Urinary bladder (tissue), 4 donors: ENCODE results near the gene OR1N2. TPM values are rescaled to one million over a fixed set of nuclear protein-coding genes. Genes with fewer than 3 reads are reported as not detected.
"Not testable (repeated sequence)": the region's sequence is repeated elsewhere in the genome, so short reads cannot be mapped to it uniquely, and the experiment has no call there.

Experiments
- DNase-seq: peaks from one replicate; pipeline ENCODE4 v3.0.0-alpha.2; 2015; ENCODE audit errors: extremely low spot score
- H3K27ac ChIP-seq: one replicate; pipeline ENCODE4 v1.5.1; 2013; ENCODE audit warnings: low read depth, mild to moderate bottlenecking, moderate library complexity
- H3K36me3 ChIP-seq: one replicate; pipeline ENCODE4 v1.6.1; 2013; ENCODE audit warnings: mild to moderate bottlenecking, moderate library complexity; ENCODE audit not compliant: insufficient read depth
- H3K4me1 ChIP-seq: one replicate; pipeline ENCODE4 v1.6.1; 2013; ENCODE audit warnings: mild to moderate bottlenecking, moderate library complexity; ENCODE audit not compliant: insufficient read depth
- H3K4me3 ChIP-seq: one replicate; pipeline ENCODE4 v1.5.1; 2013; ENCODE audit warnings: low read depth, low read length
- WGBS: extraction: QIAGEN DNeasy Blood & Tissue Kit; methylation state at CpG from one replicate; pipeline ENCODE4 v1.1.7; 2013; 5-methylcytosine and 5-hydroxymethylcytosine counted together
- polyA plus RNA-seq: library from polyadenylated mRNA; stranded (reverse); fragments of 200-250 nt; gene quantifications from one replicate; pipeline ENCODE4 v1.2.3, GENCODE V29; 2013
- total RNA-seq: library from RNA; depleted of rRNA; stranded (reverse); fragments of >200 nt; gene quantifications from one replicate; pipeline ENCODE4 v1.2.3, GENCODE V29; 2014
- donor health status: healthy with polysubstance abuse.
- donor health status: healthy.

The OR1N2 gene, protein sequence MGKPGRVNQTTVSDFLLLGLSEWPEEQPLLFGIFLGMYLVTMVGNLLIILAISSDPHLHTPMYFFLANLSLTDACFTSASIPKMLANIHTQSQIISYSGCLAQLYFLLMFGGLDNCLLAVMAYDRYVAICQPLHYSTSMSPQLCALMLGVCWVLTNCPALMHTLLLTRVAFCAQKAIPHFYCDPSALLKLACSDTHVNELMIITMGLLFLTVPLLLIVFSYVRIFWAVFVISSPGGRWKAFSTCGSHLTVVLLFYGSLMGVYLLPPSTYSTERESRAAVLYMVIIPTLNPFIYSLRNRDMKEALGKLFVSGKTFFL
- total RNA-seq (not detected), polyA plus RNA-seq (not detected)

- WGBS, result 62% methylated on average over 2 of the region's 2 CpGs
- H3K27ac ChIP-seq, result no peak within 1 kb of the TSS
These were observed at the start of gene OR1N2 for GRCh38 chr9:122552812-122553211. OR1N2 (plus strand) TSS chr9:122553112; CDS start chr9:122553212, 100 bp downstream.

DNA sequence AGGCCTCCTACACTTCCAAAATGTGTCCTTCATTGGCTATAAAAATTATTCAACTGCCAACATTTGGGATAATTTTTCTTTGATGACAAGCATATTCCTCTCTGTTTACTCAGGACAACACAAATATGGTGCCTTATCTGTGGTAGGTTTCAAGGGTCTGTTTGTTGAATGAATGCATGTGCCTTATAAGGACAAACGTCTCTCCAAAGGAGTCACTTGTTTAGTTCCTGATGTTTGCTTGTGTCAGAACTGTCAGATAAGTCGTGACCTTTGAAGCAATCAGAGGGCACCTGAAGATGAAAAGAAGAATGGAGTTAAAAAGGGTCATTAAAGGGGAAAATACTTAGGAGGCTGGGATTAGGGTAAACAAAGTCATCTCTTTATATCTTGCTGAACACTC is 45.9 kb upstream of the OR1N2 start:
- Histone ChIP-seq H3K36me3 (no peaks in the 10 kb centered on the region), H3K4me3 (no peak overlapping the region), H3K27ac (no peak overlapping the region), H3K4me1 (no peaks in the 10 kb centered on the region)
- DNase-seq, result no peak
- 43% methylated on average over 2 of the region's 2 CpGs for WGBS

More at GRCh38 chr9:122552812-122553211, at the start of gene OR1N2:
- Histone ChIP-seq H3K4me3 (no peak within 1 kb of the TSS), H3K4me1 (no peaks in the 10 kb centered on the region), H3K36me3 (no peaks in the 10 kb centered on the region)
- no peak for DNase-seq

DNA sequence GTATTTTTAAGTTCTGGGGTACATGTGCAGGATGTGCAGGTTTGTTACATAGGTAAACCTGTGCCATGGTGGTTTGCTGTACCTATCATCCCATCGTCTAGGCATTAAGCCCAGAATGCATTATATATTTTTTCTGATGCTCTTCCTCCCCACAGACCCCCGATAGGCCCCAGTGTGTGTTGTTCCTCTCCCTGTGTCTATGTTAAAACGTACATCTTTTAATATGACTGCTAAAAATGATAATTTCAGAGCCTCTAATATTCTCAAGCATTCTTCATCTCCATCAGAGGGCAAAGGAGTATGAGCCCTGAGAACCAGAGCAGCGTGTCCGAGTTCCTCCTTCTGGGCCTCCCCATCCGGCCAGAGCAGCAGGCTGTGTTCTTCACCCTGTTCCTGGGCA is 42.4 kb upstream of the OR1N2 start, which contains the start of gene OR1J2:
Gene OR1J2 (plus strand): TSS at position 301 of the 400 bp plus-strand sequence. CDS start 0 bp downstream, at position 301.
- WGBS, result 78% methylated on average over 6 of the region's 6 CpGs
- Histone ChIP-seq H3K36me3 (no peaks in the 10 kb centered on the region), H3K27ac (no peak within 1 kb of the TSS), H3K4me1 (no peaks in the 10 kb centered on the region), H3K4me3 (no peak within 1 kb of the TSS)
- no peak for DNase-seq

DNA sequence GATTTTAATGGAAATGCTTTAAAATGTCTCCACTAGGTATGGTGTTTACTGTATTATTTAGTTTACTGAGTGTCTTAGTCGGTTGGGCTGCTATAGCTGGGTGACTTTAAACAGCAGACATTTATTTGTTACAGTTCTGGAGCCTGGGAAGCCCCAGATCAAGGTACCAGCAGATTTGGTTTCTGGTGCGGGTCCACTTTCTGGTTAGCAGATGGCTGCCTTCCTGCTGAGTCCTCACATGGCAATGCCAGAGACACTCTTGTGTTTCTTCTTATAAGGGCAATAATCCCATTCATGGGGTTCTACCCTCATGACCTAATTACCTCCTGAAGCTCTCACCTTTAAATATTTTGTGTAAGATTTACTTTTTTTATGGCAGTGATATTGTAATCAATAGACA is 34.7 kb upstream of the OR1N2 start:
- DNase-seq, result no peak
- 60% methylated on average over 2 of the region's 2 CpGs for WGBS
- no peak overlapping the region for H3K27ac ChIP-seq
- no peaks in the 10 kb centered on the region for H3K4me1 ChIP-seq
- H3K36me3 ChIP-seq, result no peaks in the 10 kb centered on the region
- no peak overlapping the region for H3K4me3 ChIP-seq

GRCh38 chr9:122518841-122519240 is 34.1 kb upstream of the OR1N2 start, which contains the start of gene OR1J4:
OR1J4 (plus strand) TSS chr9:122519141; CDS start chr9:122519141, 0 bp downstream.
- WGBS, result 75% methylated on average over 4 of the region's 4 CpGs
- H3K36me3 ChIP-seq, result no peaks in the 10 kb centered on the region
- DNase-seq, result no peak
- no peaks in the 10 kb centered on the region for H3K4me1 ChIP-seq
- no peak within 1 kb of the TSS for H3K4me3 ChIP-seq
- no peak within 1 kb of the TSS for H3K27ac ChIP-seq

GRCh38 chr9:122519376-122519775 is 33.5 kb upstream of the OR1N2 start:
- 94% methylated on average over 3 of the region's 3 CpGs for WGBS
- H3K36me3 ChIP-seq, result no peaks in the 10 kb centered on the region
- H3K27ac ChIP-seq, result no peak overlapping the region
- H3K4me3 ChIP-seq, result no peak overlapping the region
- no peaks in the 10 kb centered on the region for H3K4me1 ChIP-seq
- DNase-seq, result no peak

GRCh38 chr9:122526602-122527001 is 26.3 kb upstream of the OR1N2 start:
- H3K27ac ChIP-seq, result no peak overlapping the region
- no peaks in the 10 kb centered on the region for H3K36me3 ChIP-seq

DNA sequence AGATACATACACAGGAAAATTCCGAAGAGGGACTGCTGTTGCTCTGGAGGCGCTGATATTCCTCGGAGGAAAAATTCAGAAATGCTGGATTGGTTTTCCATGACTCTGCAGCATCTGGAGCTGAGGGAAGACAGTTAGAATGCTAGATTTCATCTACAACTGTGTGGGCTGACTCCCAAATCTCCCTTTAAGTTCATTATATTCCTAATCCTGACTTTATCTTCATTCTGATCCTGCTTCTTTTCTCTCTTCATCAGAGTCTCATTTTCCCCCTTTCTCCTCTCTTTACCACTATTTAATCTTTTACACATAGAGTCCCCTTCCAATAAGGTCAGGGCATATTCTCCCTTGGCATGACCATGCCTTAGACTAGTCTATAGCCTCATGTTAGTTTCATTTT is 25.7 kb upstream of the OR1N2 start, which contains the start of gene OR1N1:
Gene OR1N1 (minus strand): TSS at position 101 of the 400 bp plus-strand sequence. CDS start 0 bp downstream, at position 101.
- Histone ChIP-seq H3K27ac (no peak within 1 kb of the TSS), H3K36me3 (no peaks in the 10 kb centered on the region), H3K4me3 (no peak within 1 kb of the TSS), H3K4me1 (no peaks in the 10 kb centered on the region)
- 84% methylated on average over 3 of the region's 3 CpGs for WGBS
- no peak for DNase-seq

More at GRCh38 chr9:122526602-122527001, 26.3 kb upstream of the OR1N2 start:
- H3K4me1 ChIP-seq, result no peaks in the 10 kb centered on the region
- no peak overlapping the region for H3K4me3 ChIP-seq
- WGBS, result 88% methylated on average over 10 of the region's 10 CpGs
- no peak for DNase-seq

DNA sequence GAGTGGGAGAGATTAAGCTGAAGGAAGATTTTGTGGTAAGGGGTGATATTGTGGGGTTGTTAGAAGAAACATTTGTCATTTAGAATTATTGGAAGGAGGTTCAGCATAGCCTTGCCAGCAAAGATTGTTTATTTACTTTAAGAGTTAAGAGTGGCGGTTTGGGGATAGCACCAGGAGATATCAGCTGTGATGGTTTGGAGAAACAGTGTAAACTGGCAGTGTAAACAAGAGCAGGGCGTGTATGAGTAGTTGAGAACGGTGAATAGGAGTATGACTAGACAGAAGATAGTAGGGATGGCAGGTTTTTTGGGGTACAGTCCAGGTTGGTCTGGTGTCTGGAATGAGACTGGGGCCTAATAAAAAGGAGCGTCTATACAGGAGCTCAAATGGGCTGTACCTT is 21.8 kb upstream of the OR1N2 start:
- H3K36me3 ChIP-seq, H3K4me1 ChIP-seq, H3K27ac ChIP-seq, H3K4me3 ChIP-seq, DNase-seq: not testable (repeated sequence)
- 44% methylated on average over 4 of the region's 4 CpGs for WGBS

DNA sequence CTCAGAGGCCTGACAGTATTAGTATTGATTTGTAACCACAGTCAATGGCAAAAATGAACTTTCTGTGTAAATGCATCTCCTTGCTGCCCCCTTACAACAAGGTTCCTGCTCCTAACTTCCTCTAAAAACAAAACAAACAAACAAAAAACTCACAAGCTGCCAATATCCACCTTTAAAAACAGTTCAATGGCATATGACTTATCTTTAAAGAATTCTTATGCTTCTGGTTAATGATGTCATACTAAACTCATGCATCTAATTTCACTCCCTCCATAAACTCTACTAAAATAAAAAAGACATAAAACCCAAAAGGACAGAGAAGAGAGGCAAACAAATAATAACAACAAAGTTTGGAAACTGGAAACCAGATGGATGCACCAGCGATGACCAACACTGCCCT is 16.8 kb upstream of the OR1N2 start:
- WGBS, result 95% methylated on average over 1 of the region's 1 CpG
- H3K27ac ChIP-seq, result no peak overlapping the region
- no peak overlapping the region for H3K4me3 ChIP-seq
- H3K36me3 ChIP-seq, result no peaks in the 10 kb centered on the region
- DNase-seq, result no peak
- no peaks in the 10 kb centered on the region for H3K4me1 ChIP-seq

DNA sequence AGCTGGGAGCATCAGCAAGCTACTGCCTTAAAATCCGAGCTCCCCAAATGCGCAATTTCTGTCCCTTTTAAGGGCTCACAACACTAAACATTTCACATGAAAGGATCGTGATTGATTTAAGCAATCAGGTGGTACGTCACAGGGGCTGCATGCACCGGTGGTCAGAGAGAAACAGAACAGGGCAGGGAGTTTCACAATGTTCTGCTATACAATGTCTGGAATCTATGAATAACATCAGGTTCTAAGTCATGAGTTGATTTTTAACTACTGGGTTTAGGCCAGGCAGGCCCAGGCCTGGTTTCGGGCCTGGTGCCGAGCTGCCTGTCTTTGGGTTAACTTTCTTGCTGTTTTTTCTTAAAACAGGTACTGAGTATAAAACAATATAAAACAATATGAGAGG is 15.8 kb upstream of the OR1N2 start:
- H3K4me1 ChIP-seq, H3K27ac ChIP-seq, DNase-seq, H3K36me3 ChIP-seq, H3K4me3 ChIP-seq: not testable (repeated sequence)
- WGBS, result 75% methylated on average over 7 of the region's 7 CpGs

DNA sequence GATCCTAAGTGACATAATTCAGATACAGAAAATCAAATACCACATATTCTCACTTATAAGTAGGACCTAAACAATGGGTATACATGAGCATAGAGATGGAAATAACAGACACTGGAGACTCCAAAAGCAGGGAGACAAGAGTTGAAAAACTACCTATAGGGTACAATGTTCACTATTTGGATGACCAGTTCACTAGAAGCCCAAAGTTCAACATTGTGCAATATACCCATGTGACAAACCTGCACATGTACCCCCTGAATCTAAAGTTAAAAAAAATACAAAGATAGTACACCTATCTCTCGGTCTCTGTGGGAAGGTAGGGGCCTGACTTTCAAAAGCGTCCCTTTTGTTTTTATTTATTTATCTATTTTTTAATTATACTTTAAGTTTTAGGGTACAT is 14.2 kb upstream of the OR1N2 start:
- no peak overlapping the region for H3K4me3 ChIP-seq
- DNase-seq, result no peak
- no peaks in the 10 kb centered on the region for H3K4me1 ChIP-seq
- WGBS, result 66% methylated on average over 2 of the region's 2 CpGs
- no peaks in the 10 kb centered on the region for H3K36me3 ChIP-seq
- no peak overlapping the region for H3K27ac ChIP-seq

- no peak overlapping the region for H3K27ac ChIP-seq
- H3K36me3 ChIP-seq, result no peaks in the 10 kb centered on the region
- H3K4me1 ChIP-seq, result no peaks in the 10 kb centered on the region
- H3K4me3 ChIP-seq, result no peak overlapping the region
- 59% methylated on average over 8 of the region's 8 CpGs for WGBS
- DNase-seq, result no peak
These were observed 6.7 kb upstream of the OR1N2 start for GRCh38 chr9:122546196-122546595.

DNA sequence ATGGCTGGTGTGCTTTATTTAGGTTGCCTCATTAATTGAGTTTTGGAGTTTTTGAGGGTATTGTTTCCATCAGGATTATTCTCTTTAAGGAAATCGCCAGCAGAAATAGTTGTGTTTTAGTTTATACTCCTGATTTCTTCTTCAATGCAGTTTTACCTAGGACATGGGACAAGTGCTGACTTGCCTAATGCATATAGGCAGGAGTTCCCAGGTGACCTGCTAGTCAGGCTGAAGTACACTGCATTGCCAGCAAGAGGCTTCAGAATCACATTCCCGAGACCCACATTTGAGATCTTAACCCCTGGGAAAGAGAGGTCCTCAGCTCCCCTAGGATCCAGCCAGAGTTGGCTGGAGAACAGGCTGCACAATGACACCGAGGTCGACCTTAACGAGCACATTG is 1.5 kb upstream of the OR1N2 start:
- Histone ChIP-seq H3K27ac (no peak overlapping the region), H3K4me1 (no peaks in the 10 kb centered on the region), H3K4me3 (no peak overlapping the region), H3K36me3 (no peaks in the 10 kb centered on the region)
- 70% methylated on average over 5 of the region's 5 CpGs for WGBS
- DNase-seq, result no peak
